SW 1271 (cell line): ENCODE results near the gene DBN1.
A peak's percentile ranks its signal among the peaks of the same experiment; 100 is the strongest.

Source experiments
- DNase-seq, 2 experiments: peaks; one replicate each; lab custom pipeline; 2025; lab: John Stamatoyannopoulos, UW

Gene DBN1

GRCh38 chr5:177504086-177505056 is 30.9 kb upstream of the DBN1 start:
- DNase-seq: no peak

DNA sequence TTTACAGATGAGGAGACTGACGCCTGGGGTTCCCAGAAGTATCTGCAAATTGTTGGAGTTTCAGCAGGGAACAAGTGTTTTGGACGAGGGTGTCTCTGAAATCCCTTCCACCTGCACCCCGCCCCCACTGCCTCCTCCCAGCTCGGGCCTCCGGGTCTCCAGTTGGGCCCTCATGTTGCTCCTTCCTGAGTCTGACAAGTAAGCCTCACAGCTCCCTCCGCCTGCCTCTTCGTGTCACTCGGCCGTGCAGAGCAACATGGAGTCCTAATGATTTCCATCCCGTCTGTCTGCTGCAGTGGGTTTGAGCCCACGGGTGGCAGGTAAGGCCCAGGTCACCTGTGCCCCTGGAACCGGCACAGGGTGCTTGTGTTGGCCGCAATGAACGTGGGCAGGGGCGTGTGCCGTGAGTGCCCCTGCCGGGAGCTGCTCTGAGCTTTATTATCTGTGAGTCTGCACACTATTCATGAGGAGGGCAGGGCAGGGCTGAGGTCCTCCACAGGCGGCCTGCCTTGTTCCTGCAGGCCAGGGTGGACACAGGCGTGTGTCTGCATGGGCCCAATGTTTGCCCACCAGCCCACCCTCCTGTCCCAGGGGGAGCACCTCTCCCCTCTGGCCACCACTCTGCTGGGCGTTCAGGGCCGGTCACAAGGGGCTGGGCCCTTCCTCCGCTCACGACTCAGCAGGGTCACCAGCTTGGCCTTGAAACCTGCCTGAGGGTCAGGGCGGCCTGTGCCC is 30.1 kb upstream of the DBN1 start:
- no peak for DNase-seq

DNA sequence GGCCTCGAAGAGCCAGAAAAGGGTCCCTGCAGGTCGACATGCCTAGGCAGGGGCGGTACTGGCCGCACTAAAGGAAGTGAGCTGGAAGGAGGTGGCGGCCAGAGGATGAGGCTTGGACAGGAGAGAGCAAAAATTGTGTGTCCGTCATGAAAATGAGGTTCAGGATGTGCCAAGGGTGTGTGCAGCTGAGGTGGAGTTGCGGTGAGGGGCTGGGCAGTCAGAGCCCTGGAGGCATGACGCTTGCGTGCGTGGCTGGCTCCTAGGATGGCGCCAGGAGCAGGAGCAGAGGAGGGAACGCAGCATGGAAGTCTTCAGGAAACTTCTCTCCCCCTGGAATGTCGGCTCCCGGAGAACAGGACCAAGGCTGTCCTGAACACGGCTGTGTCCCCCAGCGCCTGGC is 29.5 kb upstream of the DBN1 start:
- no peak for DNase-seq

- no peak for DNase-seq
Measured at GRCh38 chr5:177501874-177502678, 28.6 kb upstream of the DBN1 start.

DNA sequence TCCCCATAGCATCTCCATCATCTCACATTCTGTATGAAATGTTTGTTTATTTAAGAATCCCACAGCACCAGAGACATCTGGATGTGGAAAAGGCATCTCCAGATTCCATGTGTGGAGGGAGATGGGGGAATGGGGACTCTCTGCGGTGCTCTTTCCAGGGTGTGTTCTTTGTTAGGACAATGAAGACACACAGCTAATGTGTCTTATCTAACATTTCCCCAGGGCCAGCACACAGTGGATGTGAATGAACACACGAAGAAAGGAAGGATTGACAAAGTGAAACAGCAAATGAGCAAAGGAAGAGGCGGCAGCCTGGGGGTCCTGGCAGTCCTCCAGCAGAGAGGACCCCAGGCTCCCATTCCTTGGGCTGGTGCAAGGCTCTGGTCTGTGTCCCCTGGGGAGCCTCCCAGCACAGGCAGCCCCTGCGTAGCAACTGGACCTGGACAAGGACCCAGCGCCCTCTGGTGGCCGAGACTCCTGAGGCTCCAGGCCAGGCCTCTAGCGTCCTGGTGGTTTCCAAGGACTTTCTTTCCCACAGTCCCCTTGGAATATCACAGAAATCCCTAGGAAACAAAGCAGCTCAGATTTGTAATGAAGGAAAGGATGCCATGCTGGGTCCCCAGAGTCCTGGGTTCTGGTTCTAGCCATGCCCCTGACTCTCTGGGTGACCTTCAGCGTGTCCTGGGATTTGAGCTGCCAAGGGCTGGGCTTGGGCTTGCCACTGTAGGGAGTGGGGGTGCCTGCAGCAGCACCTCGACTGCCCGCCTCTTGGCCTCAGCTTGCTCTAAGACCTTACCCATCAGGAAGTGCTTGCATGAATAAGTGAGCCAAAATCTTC is 27.5 kb upstream of the DBN1 start:
- peak; percentile 47 to 84 for DNase-seq

GRCh38 chr5:177499842-177500241 is 26.4 kb upstream of the DBN1 start:
- no peak for DNase-seq

DNA sequence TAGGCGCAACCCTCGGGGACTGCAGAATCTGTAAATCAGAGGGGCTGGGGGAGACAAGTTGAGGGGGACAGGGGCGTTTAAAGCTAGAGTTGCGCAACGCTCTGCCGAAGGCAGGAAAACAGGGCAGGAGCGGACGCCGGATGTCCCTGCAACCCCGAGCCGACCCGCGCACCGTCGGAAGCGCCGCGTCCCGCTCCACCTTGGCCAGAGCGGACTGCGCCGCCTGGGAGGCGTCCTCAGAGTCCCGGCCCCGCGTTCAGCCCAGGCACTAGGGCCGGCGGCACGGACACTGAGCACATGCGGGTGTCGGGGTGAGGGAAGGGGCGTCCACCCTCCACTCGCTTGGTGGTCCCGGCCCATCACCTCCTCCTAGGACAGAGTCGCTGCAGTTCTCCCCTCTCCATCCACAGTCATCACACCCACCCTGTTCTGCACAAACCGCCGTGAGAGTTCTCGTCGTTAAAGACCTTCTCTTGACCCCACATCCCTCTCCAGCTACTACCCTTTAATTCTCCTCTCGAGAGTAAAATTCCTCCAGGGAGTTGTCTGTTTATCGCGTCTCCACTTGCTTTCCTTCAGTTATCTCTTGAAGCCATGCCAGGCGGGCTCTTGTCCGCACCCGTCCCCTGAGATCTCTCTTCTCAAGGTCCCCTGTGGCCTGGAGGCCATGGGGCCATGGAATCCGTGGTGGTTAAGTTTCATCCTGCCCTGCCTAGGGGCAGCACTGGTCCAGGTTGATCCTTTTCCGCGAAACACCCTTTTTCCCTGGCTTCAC is 24.8 kb upstream of the DBN1 start:
- no peak for DNase-seq

- peak; percentile 88 to 97 for DNase-seq
Measured at GRCh38 chr5:177497292-177498012, 24.0 kb upstream of the DBN1 start, which contains the start of gene PDLIM7. PDLIM7 (minus strand) TSS chr5:177497604; CDS start chr5:177496512, 1,092 bp downstream.

DNA sequence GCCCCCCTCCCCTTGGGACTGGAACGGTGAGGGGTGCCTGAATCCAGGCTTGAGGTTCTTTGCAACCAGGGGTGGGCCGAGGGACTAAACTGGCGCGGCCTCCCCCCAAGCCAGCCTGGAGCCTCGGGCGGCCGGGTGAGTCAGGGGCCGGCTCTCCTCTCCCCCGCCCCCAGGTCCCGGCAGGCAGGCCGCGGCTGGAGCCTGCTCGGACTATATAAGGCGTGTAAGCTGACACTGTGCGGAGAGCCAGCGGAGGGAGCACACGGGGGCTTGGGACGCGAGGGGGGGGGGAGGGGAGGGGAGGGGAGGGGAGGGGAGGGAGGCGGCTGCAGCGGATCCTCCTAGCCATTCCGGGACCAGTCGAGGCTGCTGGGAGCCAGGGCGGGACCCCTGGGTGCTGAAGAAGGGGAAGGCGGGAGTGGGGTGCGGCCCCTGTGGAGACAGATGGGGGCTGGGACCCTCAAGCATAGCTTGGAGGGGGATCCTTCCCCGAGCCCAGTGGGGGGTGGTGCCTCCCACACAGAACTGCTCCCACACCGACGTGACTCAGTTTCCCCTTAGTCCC is 23.4 kb upstream of the DBN1 start:
- peak; percentile 57 to 66 for DNase-seq

DNA sequence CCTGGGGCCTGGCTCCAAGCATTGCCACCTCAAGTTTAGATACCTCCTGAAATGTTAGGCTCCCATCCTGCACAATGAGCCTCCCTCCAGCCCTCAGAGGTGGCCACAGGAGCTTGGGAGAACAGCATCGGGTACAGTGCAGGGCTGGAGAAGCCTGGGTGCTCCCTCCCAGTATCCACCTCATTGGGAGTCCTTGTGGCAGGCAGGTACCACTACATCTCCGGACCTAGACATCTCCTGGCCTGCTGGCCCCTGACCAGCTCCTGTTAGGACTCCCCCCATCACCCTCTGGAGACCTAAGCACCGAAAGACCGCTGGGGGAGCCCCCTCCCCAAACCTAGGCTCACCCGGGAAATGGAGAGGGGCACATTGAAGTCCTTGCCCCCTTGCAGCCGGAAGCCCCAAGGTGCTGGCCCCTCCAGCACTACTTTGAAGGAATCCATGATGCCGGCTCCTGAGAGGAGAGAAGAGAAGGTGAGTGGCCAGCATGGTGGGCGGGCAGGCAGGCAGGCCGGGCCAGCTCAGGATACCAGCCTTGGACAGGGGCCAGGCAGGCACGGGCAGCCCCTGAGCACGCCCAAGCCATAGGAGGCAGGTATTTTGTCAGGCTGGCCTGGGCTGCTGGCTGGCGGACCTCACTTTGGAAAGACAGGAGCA is 22.8 kb upstream of the DBN1 start:
- peak; percentile 67 to 80 for DNase-seq

GRCh38 chr5:177495243-177496060 is 22.0 kb upstream of the DBN1 start:
- DNase-seq: peak in 1 of 2 experiments; percentile 60

GRCh38 chr5:177494346-177495195 is 21.1 kb upstream of the DBN1 start:
- peak; percentile 78 to 85 for DNase-seq

GRCh38 chr5:177493795-177494345 is 20.4 kb upstream of the DBN1 start:
- no peak for DNase-seq

- no peak for DNase-seq
Measured at GRCh38 chr5:177492841-177493240, 19.4 kb upstream of the DBN1 start.

DNA sequence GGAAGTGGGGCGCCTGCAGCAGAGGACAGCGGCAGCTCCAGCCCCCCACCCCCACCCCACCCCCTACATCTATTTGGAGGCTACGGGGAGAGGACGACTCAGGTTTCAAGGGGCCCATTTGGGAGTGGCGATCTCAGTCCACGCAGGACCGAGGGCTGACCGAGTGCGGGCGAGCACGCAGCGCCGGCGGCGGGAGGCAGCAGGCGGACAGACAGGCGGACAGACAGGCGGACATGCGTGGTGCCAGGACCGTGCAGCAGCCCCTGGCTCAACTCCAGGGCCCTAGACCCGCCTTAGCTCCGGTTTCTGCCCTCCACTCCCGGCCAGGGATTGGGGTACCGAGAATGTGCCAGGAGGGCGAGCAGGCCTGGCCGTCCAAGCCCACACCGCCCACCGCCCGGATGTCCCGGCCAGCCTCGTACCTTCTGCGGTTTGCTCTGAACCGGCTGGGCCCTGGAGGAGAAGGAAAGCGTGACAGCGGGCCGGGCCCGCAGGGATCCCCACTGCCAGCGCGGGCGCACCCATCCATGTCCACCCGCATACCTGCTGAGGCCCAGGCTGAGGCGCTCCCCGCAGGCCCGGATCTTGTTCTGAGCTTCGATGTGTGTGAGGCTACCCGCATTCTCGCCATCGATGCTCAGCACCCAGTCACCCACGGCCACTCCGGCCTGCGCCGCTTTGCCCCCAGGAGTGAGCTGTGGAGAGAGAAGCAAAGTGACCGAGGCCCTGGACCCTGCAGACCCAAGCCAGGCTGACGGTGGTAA is 18.7 kb upstream of the DBN1 start:
- DNase-seq: no peak

- DNase-seq: no peak
Measured at GRCh38 chr5:177491429-177491945, 18.1 kb upstream of the DBN1 start.
